Measurements from ENCODE around the gene IL17RE.
A peak's percentile ranks its signal among the peaks of the same experiment; 100 is the strongest.

Gene IL17RE

GRCh38 chr3:9913601-9914000 is 11.0 kb downstream of the IL17RE start:
- no peaks in the 10 kb centered on the region for H3K36me3 ChIP-seq
- TF ChIP-seq, protein P1, sequence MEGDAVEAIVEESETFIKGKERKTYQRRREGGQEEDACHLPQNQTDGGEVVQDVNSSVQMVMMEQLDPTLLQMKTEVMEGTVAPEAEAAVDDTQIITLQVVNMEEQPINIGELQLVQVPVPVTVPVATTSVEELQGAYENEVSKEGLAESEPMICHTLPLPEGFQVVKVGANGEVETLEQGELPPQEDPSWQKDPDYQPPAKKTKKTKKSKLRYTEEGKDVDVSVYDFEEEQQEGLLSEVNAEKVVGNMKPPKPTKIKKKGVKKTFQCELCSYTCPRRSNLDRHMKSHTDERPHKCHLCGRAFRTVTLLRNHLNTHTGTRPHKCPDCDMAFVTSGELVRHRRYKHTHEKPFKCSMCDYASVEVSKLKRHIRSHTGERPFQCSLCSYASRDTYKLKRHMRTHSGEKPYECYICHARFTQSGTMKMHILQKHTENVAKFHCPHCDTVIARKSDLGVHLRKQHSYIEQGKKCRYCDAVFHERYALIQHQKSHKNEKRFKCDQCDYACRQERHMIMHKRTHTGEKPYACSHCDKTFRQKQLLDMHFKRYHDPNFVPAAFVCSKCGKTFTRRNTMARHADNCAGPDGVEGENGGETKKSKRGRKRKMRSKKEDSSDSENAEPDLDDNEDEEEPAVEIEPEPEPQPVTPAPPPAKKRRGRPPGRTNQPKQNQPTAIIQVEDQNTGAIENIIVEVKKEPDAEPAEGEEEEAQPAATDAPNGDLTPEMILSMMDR (IDR thresholded peaks at IDR 0.05): no peak
- H3K27me3 ChIP-seq: no peaks in the 10 kb centered on the region
- H3K9me3 ChIP-seq: no peaks in the 10 kb centered on the region
- H3K4me3 ChIP-seq (ENCODE audit: low read depth in 1 of 2, low read length in 1 of 2): no peak overlapping the region
- H3K4me1 ChIP-seq (ENCODE audit: control insufficient read depth in 1 of 2, insufficient read depth in 1 of 2, low read depth in 1 of 2, low read length in 1 of 2): peaks cover 32 to 34% of the 10 kb centered on the region in 2 experiments
- H3K27ac ChIP-seq: no peak overlapping the region

DNA sequence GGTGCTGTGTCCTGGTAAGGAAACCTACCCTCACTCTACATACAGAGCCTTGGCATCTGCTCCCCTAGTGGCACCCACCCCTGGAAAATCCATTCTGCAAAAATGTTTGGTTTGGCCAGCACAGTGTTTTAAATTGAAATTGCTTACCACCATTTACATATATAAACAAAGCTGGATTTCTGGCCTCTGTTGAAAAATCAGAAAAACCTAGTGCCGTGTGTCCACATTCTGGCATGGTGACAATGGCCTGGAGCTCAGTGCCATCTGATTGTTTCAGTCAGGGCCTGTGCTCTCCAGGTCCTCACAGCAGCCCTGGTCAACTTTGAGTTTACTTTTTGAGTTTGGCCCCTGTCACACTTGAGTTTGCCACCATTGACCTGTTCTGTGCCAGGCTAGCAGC is 11.4 kb downstream of the IL17RE start:
- TF ChIP-seq, protein P1 (IDR thresholded peaks at IDR 0.05): no peak
- H3K4me1 ChIP-seq (ENCODE audit: control insufficient read depth in 1 of 2, insufficient read depth in 1 of 2, low read depth in 1 of 2, low read length in 1 of 2): peaks cover 32 to 34% of the 10 kb centered on the region in 2 experiments
- no peak overlapping the region for H3K27ac ChIP-seq
- no peak overlapping the region for H3K4me3 ChIP-seq (ENCODE audit: low read depth in 1 of 2, low read length in 1 of 2)
- H3K27me3 ChIP-seq: no peaks in the 10 kb centered on the region
- H3K36me3 ChIP-seq: no peaks in the 10 kb centered on the region
- no peaks in the 10 kb centered on the region for H3K9me3 ChIP-seq

DNA sequence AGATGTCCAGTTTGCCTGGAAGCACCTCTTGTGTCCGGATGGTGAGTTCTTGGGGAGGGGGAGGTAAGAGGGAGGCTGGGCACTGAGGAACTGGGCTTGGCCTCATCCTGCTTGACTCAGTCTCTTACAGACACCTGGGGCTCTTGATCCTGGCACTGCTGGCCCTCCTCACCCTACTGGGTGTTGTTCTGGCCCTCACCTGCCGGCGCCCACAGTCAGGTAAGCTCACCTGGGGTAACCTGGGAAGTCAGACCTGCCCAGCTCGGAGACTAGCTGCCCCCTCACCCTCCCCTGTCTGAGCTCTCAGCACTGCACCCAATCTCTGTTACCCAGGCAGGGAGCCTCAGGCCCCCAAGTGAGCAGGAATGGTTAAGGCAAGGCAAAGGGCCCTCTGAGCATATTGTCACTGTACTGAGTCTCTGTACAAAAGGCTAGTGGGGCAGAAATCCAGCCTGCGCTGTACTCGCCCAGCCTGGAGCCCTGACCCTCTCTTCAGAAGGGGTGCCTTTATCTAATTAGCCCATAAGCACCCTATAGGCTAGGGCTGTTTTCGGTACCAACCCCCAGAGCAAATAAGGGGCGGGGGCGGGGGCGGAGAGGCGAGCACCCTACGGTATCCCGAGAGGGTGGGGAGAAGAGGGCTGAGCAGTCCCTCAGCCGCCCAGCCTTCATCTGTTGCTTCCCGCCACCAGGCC is 12.1 kb downstream of the IL17RE start:
- Histone ChIP-seq H3K4me3 (ENCODE audit: low read depth in 1 of 2, low read length in 1 of 2) (peak overlapping the region; percentile 66 to 70), H3K4me1 (ENCODE audit: control insufficient read depth in 1 of 2, insufficient read depth in 1 of 2, low read depth in 1 of 2, low read length in 1 of 2) (peaks cover 32 to 34% of the 10 kb centered on the region in 2 experiments), H3K27ac (no peak overlapping the region), H3K9me3 (no peaks in the 10 kb centered on the region), H3K36me3 (no peaks in the 10 kb centered on the region), H3K27me3 (no peaks in the 10 kb centered on the region)
- TF ChIP-seq, protein P1 (IDR thresholded peaks at IDR 0.05): no peak

- TF ChIP-seq, protein P1 (IDR thresholded peaks at IDR 0.05): no peak
- H3K4me3 ChIP-seq (ENCODE audit: low read depth in 1 of 2, low read length in 1 of 2): peak overlapping the region; percentile 66 to 70
- no peaks in the 10 kb centered on the region for H3K9me3 ChIP-seq
- peaks cover 32 to 34% of the 10 kb centered on the region in 2 experiments for H3K4me1 ChIP-seq (ENCODE audit: control insufficient read depth in 1 of 2, insufficient read depth in 1 of 2, low read depth in 1 of 2, low read length in 1 of 2)
- peak overlapping the region; percentile 58 for H3K27ac ChIP-seq
- no peaks in the 10 kb centered on the region for H3K36me3 ChIP-seq
- no peaks in the 10 kb centered on the region for H3K27me3 ChIP-seq
Observed at GRCh38 chr3:9915254-9916141, 12.8 kb downstream of the IL17RE start.

DNA sequence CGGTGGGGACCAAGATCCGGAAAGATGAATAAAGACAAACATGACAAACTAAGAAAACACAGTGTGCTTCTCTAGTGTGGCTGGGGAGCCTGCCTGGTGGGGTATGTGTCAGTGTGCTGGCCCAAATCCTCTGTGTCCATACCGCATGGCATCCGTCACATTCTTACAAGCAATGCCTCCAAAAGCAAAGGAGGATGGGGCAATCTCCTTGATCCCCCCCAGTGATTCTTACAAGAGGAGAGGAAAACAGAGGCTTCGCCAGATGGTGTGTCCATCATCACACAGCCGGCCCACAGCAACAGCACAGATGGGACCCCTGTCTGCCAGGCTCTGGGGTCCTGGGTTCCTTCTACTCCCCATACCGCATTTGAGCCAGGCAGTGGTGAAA is 13.7 kb downstream of the IL17RE start:
- Histone ChIP-seq H3K27ac (no peak overlapping the region), H3K27me3 (no peaks in the 10 kb centered on the region), H3K9me3 (no peaks in the 10 kb centered on the region), H3K4me3 (ENCODE audit: low read depth in 1 of 2, low read length in 1 of 2) (peak overlapping the region; percentile 14 to 70), H3K4me1 (ENCODE audit: control insufficient read depth in 1 of 2, insufficient read depth in 1 of 2, low read depth in 1 of 2, low read length in 1 of 2) (peaks cover 32 to 34% of the 10 kb centered on the region in 2 experiments), H3K36me3 (no peaks in the 10 kb centered on the region)
- TF ChIP-seq, protein P1 (IDR thresholded peaks at IDR 0.05): no peak

Measured in neutrophil (primary cell).